Measurements from ENCODE around the gene PIK3CD.

The PIK3CD gene

GRCh38 chr1:9716404-9717192 lies 65.1 kb downstream of the PIK3CD start:
- H3K4me1 ChIP-seq: no peaks in the 10 kb centered on the region
- no peak overlapping the region for H3K4me3 ChIP-seq
- no peaks in the 10 kb centered on the region; the same call in 1 of the 2 replicates for H3K36me3 ChIP-seq (replicated peaks)
- no peaks in the 10 kb centered on the region for H3K27me3 ChIP-seq (ENCODE audit: low read depth)
- no peak for DNase-seq (ENCODE audit: low spot score in 2 of 2)
- no peaks in the 10 kb centered on the region for H3K9me3 ChIP-seq
- in situ Hi-C loops (cut with MboI; ENCODE audit: low sequenced_read_pairs): no loop called here

- in situ Hi-C loops (cut with MboI; ENCODE audit: low sequenced_read_pairs): no loop called here
- DNase-seq (ENCODE audit: low spot score in 2 of 2): no peak
- no peaks in the 10 kb centered on the region; the same call in 1 of the 2 replicates for H3K36me3 ChIP-seq (replicated peaks)
Measured at GRCh38 chr1:9717193-9718005, 65.9 kb downstream of the PIK3CD start.

GRCh38 chr1:9718006-9718680 lies 66.6 kb downstream of the PIK3CD start:
- no peaks in the 10 kb centered on the region for H3K27me3 ChIP-seq (ENCODE audit: low read depth)
- no peak for DNase-seq (ENCODE audit: low spot score in 2 of 2)
- in situ Hi-C loops (cut with MboI; ENCODE audit: low sequenced_read_pairs): no loop called here
- no peak overlapping the region for H3K4me3 ChIP-seq
- no peaks in the 10 kb centered on the region for H3K9me3 ChIP-seq
- H3K36me3 ChIP-seq (replicated peaks): no peaks in the 10 kb centered on the region; the same call in 1 of the 2 replicates
- no peaks in the 10 kb centered on the region for H3K4me1 ChIP-seq

More at GRCh38 chr1:9717193-9718005, 65.9 kb downstream of the PIK3CD start:
- Histone ChIP-seq H3K4me1 (no peaks in the 10 kb centered on the region), H3K9me3 (no peaks in the 10 kb centered on the region), H3K4me3 (no peak overlapping the region), H3K27me3 (ENCODE audit: low read depth) (no peaks in the 10 kb centered on the region)

GRCh38 chr1:9719978-9720722 lies 68.6 kb downstream of the PIK3CD start:
- no peak for DNase-seq (ENCODE audit: low spot score in 2 of 2)
- no peaks in the 10 kb centered on the region for H3K36me3 ChIP-seq (replicated peaks)
- no peaks in the 10 kb centered on the region for H3K27me3 ChIP-seq (ENCODE audit: low read depth)
- no peaks in the 10 kb centered on the region for H3K4me1 ChIP-seq
- H3K9me3 ChIP-seq: no peaks in the 10 kb centered on the region
- no peak overlapping the region for H3K4me3 ChIP-seq
- in situ Hi-C loops (cut with MboI; ENCODE audit: low sequenced_read_pairs): loop anchor here (10.0 kb wide), 1 partner anchor 145 kb away; no protein-coding TSS in a partner anchor

GRCh38 chr1:9720785-9721605 lies 69.5 kb downstream of the PIK3CD start:
- Histone ChIP-seq H3K4me1 (no peaks in the 10 kb centered on the region), H3K4me3 (no peak overlapping the region), H3K9me3 (no peaks in the 10 kb centered on the region), H3K36me3 (replicated peaks) (no peaks in the 10 kb centered on the region), H3K27me3 (ENCODE audit: low read depth) (no peaks in the 10 kb centered on the region)
- DNase-seq (ENCODE audit: low spot score in 2 of 2): no peak
- in situ Hi-C loops (cut with MboI; ENCODE audit: low sequenced_read_pairs): loop anchor here (10.0 kb wide), 1 partner anchor 144 kb away; no protein-coding TSS in a partner anchor

- Histone ChIP-seq H3K9me3 (no peaks in the 10 kb centered on the region), H3K27me3 (ENCODE audit: low read depth) (no peaks in the 10 kb centered on the region), H3K36me3 (replicated peaks) (no peaks in the 10 kb centered on the region), H3K4me1 (no peaks in the 10 kb centered on the region), H3K4me3 (no peak overlapping the region)
- in situ Hi-C loops (cut with MboI; ENCODE audit: low sequenced_read_pairs): loop anchor here (10.0 kb wide), 1 partner anchor 143 kb away; no protein-coding TSS in a partner anchor
- peak; percentile 16 to 89 for DNase-seq (ENCODE audit: low spot score in 2 of 2)
Measured at GRCh38 chr1:9721606-9722377, 70.3 kb downstream of the PIK3CD start.

GRCh38 chr1:9722378-9722749 lies 70.8 kb downstream of the PIK3CD start:
- in situ Hi-C loops (cut with MboI; ENCODE audit: low sequenced_read_pairs): loop anchor here (10.0 kb wide), 1 partner anchor 142 kb away; no protein-coding TSS in a partner anchor
- Histone ChIP-seq H3K4me1 (no peaks in the 10 kb centered on the region), H3K36me3 (replicated peaks) (no peaks in the 10 kb centered on the region), H3K4me3 (no peak overlapping the region), H3K9me3 (no peaks in the 10 kb centered on the region), H3K27me3 (ENCODE audit: low read depth) (no peaks in the 10 kb centered on the region)
- DNase-seq (ENCODE audit: low spot score in 2 of 2): no peak

GRCh38 chr1:9723068-9723805 lies 71.7 kb downstream of the PIK3CD start:
- no peak overlapping the region for H3K4me3 ChIP-seq
- DNase-seq (ENCODE audit: low spot score in 2 of 2): no peak
- H3K4me1 ChIP-seq: no peaks in the 10 kb centered on the region
- no peaks in the 10 kb centered on the region for H3K9me3 ChIP-seq
- in situ Hi-C loops (cut with MboI; ENCODE audit: low sequenced_read_pairs): loop anchor here (10.0 kb wide), 1 partner anchor 142 kb away; no protein-coding TSS in a partner anchor
- H3K36me3 ChIP-seq (replicated peaks): peaks cover under 1% of the 10 kb centered on the region; the same call in 1 of the 2 replicates
- H3K27me3 ChIP-seq (ENCODE audit: low read depth): no peaks in the 10 kb centered on the region

GRCh38 chr1:9723926-9724325 lies 72.4 kb downstream of the PIK3CD start:
- no peaks in the 10 kb centered on the region for H3K4me1 ChIP-seq
- no peaks in the 10 kb centered on the region for H3K9me3 ChIP-seq
- no peaks in the 10 kb centered on the region for H3K27me3 ChIP-seq (ENCODE audit: low read depth)
- no peak overlapping the region for H3K4me3 ChIP-seq
- no peak for DNase-seq (ENCODE audit: low spot score in 2 of 2)
- in situ Hi-C loops (cut with MboI; ENCODE audit: low sequenced_read_pairs): loop anchor here (10.0 kb wide), 1 partner anchor 141 kb away; no protein-coding TSS in a partner anchor
- peaks cover 5% of the 10 kb centered on the region for H3K36me3 ChIP-seq (replicated peaks)

GRCh38 chr1:9724706-9725476 lies 73.4 kb downstream of the PIK3CD start:
- H3K4me1 ChIP-seq: no peaks in the 10 kb centered on the region
- peaks cover 11% of the 10 kb centered on the region for H3K36me3 ChIP-seq (replicated peaks)
- in situ Hi-C loops (cut with MboI; ENCODE audit: low sequenced_read_pairs): loop anchor here (10.0 kb wide), 1 partner anchor 140 kb away; no protein-coding TSS in a partner anchor
- H3K27me3 ChIP-seq (ENCODE audit: low read depth): no peaks in the 10 kb centered on the region
- H3K4me3 ChIP-seq: no peak overlapping the region
- no peaks in the 10 kb centered on the region for H3K9me3 ChIP-seq
- DNase-seq (ENCODE audit: low spot score in 2 of 2): peak; percentile 35 to 80

- DNase-seq (ENCODE audit: low spot score in 2 of 2): no peak
Measured at GRCh38 chr1:9726406-9726805, 74.9 kb downstream of the PIK3CD start.

More at GRCh38 chr1:9726406-9726805, 74.9 kb downstream of the PIK3CD start:
- Histone ChIP-seq H3K27me3 (ENCODE audit: low read depth) (no peaks in the 10 kb centered on the region), H3K4me3 (no peak overlapping the region), H3K9me3 (no peaks in the 10 kb centered on the region), H3K4me1 (no peaks in the 10 kb centered on the region), H3K36me3 (replicated peaks) (peaks cover 26% of the 10 kb centered on the region)
- in situ Hi-C loops (cut with MboI; ENCODE audit: low sequenced_read_pairs): loop anchor here (10.0 kb wide), 1 partner anchor 138 kb away; no protein-coding TSS in a partner anchor

Measured in HAP-1 (cell line).